GM21367 (cell line): ENCODE data around the gene HOXB2.

Experiments
- ATAC-seq: cut with Tn5 transposase; IDR thresholded peaks from one replicate; pipeline ENCODE4 v1.9.1; 2021; ENCODE audit not compliant: unreplicated experiment

HOXB2 gene

GRCh38 chr17:48553826-48554225 lies 8.9 kb upstream of the HOXB2 start:
- no peak for ATAC-seq

GRCh38 chr17:48553190-48553547 lies 8.3 kb upstream of the HOXB2 start:
- no peak for ATAC-seq

GRCh38 chr17:48552466-48553189 lies 7.7 kb upstream of the HOXB2 start:
- ATAC-seq = no peak

- no peak for ATAC-seq
Measured at GRCh38 chr17:48551596-48552465, 6.9 kb upstream of the HOXB2 start.

GRCh38 chr17:48551214-48551555 lies 6.3 kb upstream of the HOXB2 start:
- no peak for ATAC-seq

GRCh38 chr17:48550502-48551213 lies 5.7 kb upstream of the HOXB2 start:
- no peak for ATAC-seq

GRCh38 chr17:48549914-48550501 lies 5.1 kb upstream of the HOXB2 start:
- ATAC-seq = no peak

GRCh38 chr17:48549281-48549630 lies 4.3 kb upstream of the HOXB2 start:
- no peak for ATAC-seq

- no peak for ATAC-seq
Measured at GRCh38 chr17:48548523-48549280, 3.8 kb upstream of the HOXB2 start.

GRCh38 chr17:48547808-48548522 lies 3.1 kb upstream of the HOXB2 start:
- no peak for ATAC-seq

- no peak for ATAC-seq
Measured at GRCh38 chr17:48546924-48547807, 2.3 kb upstream of the HOXB2 start.

- ATAC-seq = no peak
Measured at GRCh38 chr17:48546137-48546923, 1.4 kb upstream of the HOXB2 start.

GRCh38 chr17:48545539-48545938 lies 630 bp upstream of the HOXB2 start:
- no peak for ATAC-seq

GRCh38 chr17:48544349-48545021 lies 424 bp downstream of the HOXB2 start:
- ATAC-seq = no peak

GRCh38 chr17:48543854-48544348 lies 1.0 kb downstream of the HOXB2 start:
- no peak for ATAC-seq

- ATAC-seq = no peak
Measured at GRCh38 chr17:48543107-48543853, 1.6 kb downstream of the HOXB2 start.

- no peak for ATAC-seq
Measured at GRCh38 chr17:48542698-48543106, 2.2 kb downstream of the HOXB2 start.
